ENCODE measurements around the gene ABCC8.

The ABCC8 gene

DNA sequence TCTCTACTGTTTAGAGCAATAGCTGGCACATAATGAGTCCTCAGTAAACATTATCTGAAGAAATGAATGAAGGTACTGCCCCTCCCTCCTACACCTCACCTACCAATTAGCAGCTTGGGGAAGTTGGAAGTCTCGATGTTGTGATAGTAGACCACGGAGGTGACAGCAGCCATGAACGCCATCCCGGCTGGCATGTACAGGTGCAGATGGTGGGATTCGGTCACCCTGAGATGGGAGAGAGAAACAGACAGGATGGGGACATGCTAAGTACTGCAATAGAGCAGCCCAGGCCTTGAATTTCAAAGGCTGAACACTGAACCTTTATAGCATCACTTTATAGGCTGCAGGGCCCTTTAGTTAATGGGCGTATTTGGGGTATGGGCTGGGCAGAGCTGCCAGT lies 6.6 kb downstream of the ABCC8 start:
- DNase-seq = no peak

DNA sequence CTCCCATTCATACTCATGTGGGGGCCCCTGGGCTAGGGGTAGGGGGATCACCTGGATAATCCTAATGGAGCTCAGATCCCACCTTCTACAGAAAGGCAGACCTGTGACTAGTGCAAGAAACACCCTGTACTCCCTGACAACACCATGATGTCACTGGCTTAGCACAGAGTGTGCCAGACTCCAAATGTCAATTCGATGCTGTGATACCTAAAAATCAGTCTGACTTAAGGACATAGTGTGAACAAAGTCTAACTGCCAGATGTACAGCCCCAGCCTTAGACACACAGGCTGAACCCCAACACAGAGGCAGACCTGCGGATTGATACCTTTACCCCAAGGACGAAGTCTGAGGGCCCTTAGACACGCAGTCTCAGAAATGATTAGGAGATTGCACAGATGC lies 8.5 kb downstream of the ABCC8 start:
- DNase-seq = no peak

DNA sequence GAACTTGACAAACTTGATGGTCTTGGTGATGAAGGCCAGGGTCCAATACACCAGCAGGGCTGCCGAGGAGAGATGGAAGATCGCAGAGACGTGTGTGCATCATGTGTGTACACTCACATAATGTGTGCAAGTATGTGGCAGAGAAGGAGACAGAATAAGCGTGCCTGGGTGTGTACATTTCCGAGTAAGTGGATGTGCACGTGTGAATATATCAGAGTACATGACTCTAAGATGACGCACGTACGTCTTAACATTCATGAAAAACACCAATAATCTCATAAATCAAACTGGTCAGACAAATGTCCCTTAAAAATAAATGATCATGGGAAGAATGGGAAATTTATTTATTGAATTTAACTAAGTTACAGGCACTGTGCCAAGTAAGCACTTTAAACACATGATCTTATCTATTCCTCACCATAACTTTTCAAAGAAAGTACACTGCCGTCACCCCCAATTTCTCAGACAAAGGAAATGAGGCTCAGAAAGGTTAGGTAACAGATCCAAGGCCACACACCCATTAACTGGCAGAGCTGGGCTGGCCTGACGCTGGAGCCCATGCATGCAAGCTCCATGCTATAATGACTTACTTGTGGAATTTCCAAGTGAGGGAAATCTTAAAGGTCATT lies 13.0 kb downstream of the ABCC8 start:
- no peak for DNase-seq

DNA sequence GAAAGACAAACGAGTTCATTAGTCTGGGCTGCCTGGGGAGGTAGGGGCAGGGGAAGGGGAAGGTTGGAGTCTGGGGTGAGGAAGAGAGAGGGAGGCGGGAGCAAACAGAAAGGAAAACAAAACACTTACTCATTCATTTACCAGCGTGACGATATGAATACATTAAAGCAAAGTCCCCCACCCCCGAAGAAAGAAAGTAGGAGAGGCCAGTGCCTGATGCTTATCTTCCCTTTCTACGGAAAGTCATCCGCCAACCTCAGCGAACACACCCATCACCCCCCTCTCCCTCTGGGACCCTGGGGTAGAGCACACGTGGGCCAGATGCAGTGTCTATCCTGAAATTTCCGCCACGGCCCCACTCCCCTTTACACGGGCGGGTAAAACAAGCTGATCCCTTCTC lies 13.7 kb downstream of the ABCC8 start:
- no peak for DNase-seq

DNA sequence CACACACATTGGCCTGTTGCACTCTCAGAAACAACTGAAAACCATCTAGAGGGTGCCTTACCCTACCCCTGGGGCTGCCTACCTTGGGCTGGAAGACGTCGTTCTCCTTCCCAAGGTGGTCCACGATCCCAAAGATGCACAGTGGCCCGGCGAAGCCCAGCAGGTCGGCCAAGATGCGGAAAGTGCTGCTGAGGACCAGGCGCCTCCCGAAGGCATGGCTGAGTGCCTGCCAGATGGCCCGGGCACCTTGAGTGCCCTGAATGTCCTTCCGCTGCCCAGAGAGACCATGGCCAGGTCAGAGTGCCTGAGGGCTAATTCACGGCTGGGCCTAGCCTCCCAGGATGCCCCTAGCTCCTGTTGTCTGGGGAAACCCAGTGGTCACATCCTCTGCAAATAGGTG lies 16.2 kb downstream of the ABCC8 start:
- no peak for DNase-seq

DNA sequence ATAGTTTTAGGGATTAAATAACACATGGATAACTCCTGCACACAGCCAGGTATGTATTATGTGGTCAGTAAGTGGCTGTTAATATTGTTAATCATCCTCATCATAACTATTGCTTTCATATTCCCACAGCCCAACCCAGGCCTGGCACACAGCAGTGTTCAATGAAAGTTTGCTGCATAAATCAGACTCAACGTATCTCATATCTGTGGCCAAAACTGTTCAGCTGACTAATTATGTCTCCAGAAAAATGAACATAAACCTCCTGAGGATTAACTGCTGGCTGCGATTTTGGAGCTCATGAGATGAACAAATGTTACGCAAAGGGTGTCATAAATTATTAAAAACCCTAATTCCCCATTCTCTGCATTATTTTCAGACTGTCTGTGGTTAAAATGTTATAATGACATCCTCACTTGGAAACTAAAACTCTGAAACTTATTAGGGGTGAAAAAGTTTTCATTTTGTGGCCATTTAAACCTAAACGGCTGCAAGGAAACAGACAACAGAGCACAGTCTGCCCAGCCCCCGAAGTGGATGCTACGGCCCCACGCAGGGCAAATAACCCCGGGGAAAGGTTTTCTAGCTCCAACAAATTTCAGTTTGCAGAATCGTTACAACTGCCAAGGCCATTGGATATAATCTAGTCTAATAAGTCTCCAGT lies 17.3 kb downstream of the ABCC8 start:
- no peak for DNase-seq

DNA sequence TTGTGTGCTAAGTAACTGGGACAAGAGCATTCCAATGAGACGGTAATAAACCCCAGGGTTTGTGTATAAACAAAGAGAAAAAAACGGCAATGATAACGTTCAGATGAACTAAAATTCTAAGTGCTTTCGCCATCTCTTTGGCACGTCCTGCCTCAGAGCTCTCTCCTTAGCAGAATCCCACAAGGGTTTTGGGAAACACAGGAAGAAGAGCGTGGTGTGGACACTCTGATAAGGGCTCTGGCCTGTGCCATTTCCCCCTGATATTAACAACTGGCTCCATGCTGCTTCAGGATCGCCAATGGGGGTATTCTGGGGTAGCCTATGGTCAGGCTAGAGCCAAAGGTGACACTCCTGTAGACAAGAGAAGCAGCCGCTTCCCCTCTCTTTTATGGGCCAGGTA lies 18.4 kb downstream of the ABCC8 start:
- no peak for DNase-seq

DNA sequence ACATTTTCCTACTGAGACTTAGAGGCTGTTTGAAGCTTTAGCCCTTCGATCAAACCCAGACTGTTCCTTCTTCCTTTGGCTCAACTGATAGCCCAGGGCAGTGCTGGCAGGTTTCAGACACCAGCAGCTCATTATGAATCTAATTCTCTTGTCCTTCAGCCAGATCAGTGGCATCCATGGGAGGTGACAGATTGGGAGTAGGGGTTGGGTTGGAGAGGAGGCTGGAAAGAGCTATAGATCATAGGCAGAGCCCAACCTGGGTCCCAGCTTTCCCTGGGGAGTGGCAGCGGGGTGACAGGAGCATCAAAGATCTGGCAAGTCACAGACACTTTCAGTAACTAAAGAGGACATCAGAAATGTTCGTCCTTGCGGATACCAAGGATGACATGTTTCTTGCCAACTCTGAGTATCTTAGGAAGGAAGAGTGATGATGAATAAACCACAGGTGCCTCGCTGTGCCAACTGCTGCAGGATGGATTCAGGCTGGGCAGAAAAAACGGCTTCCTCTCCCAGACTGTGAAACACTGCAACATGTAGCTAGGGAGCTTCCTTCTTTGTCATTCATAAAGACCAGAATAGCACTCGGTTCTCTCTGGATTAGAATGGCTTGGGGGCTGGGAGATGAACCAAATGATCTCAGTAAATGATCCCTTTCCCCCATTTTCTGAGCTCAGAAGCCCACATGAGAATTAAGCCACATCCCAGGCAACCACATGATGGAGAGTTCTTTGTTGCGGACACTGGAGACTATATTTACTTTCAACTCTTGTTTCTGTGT lies 19.1 kb downstream of the ABCC8 start:
- no peak for DNase-seq

DNA sequence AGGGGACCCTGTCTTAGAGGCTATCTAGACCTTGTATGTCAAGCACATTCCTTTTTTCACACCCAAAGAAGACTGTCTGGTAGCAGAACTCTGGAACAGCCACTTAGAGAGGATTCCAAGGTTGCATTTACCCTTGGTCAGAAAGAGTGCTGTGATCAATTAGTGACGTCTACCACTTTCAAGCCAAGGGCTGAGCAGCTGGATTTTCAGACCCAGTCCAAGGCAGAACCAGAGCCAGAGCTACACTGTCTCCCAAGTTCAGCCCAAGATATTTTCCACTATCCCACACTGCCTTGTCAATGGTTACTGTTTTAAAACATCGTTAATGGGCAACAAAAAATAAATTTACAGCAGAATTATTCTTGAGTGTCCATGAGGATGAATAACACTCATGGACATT lies 24.0 kb downstream of the ABCC8 start:
- DNase-seq = no peak

DNA sequence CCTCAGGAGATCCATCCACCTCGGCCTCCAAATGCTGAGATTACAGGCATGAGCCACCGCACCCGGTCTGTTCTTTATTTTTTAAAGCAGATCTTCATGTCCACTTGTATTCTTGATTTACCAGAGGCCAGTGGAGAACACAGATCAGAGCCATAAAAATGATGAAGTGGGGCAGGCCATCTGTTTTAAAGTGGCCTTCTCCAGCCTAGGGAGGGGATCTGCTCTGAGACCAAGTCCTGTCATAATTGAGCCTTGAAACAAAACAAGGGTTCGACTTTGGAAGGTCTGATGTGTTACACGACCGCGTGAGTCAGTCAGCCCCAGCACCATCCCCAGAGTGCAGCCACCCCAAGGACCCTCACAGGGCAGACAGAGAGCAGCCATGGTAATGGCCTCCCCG lies 27.5 kb downstream of the ABCC8 start:
- DNase-seq = no peak

DNA sequence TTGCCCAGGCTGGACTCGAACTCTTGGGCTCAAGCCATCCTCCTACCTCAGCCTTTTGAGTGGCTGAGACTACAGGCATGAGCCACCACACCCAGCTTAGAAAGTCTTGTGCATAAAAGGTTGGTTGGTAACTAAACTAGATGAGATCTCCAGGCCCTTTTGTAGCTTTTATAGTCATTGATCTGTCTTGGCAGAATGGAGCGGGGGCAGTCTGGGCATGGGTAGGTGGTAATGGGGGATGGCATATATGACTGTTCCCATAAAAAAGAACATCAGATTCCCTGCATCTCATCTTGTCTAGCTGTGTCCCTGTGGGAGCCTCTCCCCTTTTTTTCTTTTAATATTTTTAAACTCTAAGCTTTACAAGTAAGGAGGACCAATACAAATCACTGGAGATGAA lies 30.2 kb downstream of the ABCC8 start:
- no peak for DNase-seq

DNA sequence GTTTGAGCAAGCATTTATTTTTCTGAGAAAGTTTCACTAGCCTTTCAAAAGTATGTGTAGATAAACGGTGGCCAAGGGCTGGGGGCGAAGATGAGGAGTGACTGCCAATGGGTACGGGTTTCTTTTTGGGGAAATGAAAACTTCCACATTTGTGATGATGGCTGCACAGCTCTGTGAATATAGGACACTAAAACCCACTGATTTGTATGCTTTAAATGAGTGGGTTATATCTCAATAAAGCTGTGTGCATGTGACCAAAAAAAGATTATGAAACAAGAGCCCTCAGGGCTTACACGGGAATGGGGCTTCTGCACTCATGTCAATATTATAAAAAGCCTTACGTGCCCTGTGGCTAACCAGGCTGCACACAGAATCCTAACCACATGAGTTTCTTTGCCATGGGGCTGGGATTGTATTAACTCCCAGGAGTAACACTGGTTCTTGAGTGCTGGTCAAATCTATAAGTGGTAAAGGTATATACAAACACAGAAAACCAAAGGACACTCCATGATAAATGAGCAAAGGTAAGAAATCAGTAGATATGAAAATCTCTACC lies 31.3 kb downstream of the ABCC8 start:
- no peak for DNase-seq

DNA sequence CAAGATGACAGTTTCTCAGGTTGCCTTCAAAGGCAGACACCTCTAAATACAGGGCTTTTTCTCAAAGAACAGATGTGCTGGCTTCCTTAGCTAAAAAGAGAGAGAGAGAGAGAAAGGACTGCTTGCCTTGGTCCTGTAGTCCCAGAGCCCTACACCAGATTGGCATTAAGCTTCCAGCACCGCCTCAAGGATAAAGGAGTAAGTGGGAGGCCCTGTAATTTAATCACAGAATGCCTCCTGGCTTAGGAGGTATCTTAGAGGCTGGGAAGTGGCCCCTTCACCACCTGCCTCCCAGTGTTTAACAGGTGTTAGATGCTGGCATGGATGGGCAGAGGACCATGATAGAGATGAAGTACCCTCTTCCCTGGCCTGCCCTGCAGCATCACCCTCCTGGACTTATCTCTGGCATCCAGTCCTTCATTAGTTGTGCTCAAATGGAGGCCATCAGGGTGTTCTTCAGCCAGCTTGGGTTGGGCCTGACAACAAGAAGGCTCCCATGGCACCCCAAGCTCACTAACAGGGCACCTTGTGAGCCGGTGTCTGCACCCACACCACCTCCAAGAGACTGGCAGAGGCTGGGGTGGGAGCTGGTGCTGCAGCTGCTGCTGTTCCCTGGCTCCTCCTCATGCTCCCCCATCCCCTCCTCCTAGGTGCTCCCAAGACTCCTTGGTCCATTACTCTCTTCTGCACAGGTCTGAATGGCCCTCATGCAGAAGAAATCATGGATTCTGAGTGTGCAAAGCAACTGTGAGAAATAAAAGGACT lies 32.5 kb downstream of the ABCC8 start:
- DNase-seq = no peak

DNA sequence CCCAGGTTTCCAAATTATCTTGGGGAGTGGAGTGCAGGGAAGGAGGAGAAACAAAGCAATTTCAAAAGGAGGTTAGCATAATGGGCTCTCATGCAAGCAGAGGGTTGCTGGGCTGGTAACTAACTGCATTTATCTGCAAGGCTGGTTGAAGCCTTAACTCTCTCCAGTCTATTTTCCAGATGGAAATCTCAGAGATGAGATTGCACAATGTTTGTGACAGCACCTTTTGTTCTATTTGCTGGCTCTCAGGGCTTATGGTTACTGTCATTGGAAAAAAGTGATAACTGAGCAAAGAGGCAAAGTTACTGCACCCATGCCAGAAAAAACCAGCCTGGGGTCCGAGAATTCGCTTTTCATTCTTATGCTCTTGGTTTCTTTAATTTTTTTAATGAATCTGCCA lies 33.2 kb downstream of the ABCC8 start:
- DNase-seq = no peak

DNA sequence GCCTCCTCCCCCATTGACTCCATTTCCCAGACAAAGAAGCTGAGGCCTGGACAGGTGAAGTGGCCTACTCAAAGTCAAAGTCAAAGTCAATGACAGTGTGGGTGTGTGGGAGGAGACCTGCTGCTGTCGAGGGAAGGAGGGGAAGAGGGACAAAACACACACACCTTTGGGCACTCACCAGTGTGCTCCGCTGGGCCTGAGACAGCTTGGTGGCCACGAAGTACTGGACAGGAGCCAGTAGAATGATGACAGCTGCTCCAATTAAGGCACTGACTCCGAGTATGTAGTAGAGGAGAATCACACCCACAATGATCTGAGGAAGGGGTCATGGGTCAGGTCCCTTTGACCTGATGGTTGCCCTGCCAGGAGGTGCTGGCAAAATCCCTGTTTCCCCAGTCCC lies 33.6 kb downstream of the ABCC8 start:
- no peak for DNase-seq

DNA sequence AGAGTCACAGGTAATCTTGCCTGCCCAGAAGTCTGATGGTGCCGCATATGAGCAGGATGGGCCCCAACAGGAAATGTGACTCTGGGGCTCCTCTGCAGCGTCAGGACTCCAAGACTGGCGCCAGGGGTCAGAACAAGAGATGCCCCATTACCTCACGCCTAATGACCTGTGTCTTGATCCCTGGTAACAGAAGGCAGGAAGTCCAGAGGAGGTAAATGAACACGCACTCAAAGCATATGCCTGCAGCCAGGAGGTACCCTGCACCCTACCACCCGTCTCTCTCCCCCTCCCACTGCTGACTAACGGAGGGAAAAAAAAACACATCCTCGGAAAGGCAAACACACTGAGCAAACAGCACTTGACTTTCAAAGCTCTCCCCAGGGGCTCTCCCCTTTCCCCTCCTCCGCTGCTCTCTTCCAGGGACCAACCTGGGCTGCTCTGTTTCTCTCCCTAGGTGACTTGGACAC lies 37.3 kb downstream of the ABCC8 start:
- DNase-seq = no peak

DNA sequence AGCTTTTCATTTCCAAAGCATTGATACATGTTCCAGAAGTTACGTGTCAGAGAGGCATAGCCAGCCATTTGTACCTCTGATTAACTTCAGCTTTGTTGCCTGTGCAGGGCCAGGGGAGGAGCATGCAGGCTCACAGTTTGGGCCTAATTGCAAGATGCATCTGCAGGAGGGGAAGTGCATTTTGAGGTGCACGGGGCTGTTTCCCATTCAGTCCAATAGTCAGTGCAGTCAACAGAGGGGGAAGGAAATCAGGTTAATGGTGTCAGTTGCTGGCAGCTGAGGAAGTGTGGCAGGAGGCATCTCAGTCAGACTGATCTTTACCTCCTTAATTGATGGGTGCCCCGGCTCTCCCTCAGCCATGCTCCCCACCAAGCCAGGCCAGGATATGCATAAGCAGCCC lies 39.3 kb downstream of the ABCC8 start:
- no peak for DNase-seq

DNA sequence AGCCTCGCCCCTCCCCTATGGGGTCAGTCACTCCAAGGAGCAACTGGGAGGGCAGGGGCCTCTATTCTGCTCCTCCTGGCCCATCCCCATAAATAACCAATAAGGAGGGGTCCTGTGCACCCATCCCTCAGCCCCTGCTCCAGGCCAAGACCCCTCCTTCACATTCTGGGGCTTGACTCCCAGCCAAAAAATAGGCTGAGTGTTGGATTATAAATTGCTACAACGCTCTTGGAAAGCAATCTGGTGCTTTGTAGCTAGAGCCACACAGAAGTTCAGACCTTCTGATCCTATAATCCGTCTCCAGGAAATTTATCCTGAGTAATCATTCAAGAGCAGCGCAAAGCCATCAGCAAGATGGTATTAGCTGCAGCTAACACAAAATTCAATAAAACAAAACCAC lies 42.5 kb downstream of the ABCC8 start:
- no peak for DNase-seq

DNA sequence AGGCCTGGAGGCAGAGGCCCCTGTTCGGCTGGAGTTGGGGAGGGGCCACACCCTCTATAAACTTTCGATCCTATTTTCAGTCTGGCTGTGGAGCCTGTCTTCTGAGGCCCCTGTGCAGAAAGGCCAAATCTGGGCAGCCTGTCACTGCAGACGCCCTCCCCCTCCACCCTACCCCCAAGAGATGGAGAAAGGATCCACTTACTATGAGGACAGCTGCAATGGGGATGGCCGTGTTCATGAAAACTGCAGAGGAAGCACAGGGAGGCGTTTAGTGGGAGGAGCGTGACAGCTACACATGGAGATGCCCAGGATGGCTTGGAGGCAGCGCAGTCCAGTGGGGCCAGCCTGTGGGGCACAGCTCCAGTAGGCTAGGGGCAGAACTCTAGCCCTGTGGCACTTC lies 44.6 kb downstream of the ABCC8 start:
- DNase-seq = no peak

DNA sequence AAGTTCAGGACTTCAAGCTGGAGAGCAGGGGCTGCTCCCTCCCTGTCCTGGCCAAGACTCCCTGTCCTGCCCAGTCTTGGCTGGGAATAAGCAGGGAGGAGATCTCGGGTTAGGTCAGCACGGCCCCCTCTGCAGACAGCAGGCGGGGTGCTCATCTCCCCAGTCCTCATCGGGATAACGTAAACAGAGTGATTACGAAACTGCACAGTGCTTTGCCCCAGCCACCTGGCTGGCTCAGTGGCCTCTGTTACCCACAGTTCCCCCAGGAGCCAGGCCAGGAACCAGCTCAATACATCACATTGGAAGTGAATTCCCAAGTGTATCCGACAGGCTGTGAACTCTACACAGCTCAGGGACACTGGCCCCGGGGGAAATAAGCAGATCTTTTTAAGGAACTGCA lies 45.5 kb downstream of the ABCC8 start:
- no peak for DNase-seq

DNA sequence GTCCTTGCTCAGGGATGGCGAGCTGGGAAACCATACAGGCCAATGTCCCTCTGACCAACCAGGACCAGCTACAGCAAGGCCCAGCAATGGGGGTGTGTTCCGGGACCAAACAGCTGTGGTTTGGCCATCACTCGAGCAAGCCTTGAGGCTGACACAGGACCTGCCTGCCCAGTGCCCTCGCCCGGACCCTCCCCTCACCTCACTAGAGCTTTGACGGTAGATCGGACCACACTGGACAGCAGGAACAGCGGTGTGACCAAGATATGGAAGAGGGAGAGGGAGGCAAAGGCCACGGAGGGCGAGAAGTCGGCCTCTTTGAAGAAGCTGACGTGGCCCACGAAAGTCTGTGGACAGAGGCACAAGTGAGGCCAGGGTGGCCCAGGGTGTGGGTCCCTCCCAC lies 46.0 kb downstream of the ABCC8 start:
- DNase-seq = no peak

DNA sequence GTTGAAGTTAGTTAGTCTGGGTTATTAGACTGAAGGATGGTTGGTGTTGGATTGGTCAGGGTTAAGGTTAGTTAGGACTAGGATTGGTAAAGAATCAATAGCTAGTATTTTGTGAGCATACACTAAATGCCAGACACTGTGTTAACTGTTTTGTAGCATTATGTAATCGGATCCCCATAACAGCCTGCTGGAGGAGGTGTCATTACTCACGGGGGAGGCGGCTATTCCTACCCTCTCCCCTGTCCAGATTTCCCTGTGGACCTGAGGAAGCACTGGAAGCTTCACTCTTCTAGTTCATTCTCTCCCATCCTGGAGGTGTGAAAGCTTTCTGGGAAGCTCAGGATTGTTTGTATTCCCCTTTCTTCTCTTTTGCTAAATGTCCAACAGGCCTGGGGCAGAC lies 47.7 kb downstream of the ABCC8 start:
- DNase-seq = no peak

DNA sequence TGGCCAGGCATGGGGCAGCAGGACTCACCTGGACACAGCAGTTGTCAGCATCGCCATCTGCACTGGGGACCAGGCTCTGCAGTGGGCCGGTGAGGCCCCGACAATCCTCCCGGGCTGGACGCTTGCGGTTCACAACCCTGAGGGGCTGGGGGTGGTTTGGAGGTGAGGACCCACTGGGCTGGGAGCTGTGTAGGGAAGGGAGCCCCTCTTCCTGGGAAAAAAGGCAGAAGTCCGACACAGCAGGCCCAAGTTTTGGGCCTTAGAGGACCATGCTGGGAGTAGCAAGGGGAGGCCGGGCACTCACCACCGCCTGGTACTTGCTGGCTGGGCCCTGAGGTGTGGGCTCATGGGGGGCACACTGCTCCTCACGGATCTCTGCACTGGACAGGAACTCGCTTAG lies 48.4 kb downstream of the ABCC8 start:
- no peak for DNase-seq

Data from T-helper 1 cell (primary cell).